ENCODE results near the gene GJC1.
"Not testable (repeated sequence)": the region's sequence is repeated elsewhere in the genome, so short reads cannot be mapped to it uniquely, and the experiment has no call there.

The GJC1 gene

GRCh38 chr17:44827863-44828262 lies 2.2 kb downstream of the GJC1 start:
- Histone ChIP-seq H3K9ac (ENCODE audit: low read length) (peak overlapping the region; percentile 82), H3K9me2 (replicated peaks; ENCODE audit: insufficient read depth, low read length) (no peaks in the 10 kb centered on the region), H3K4me2 (ENCODE audit: low read depth, low read length, poor library complexity, severe bottlenecking) (peak overlapping the region; percentile 80), H3K79me2 (ENCODE audit: insufficient read depth, low read length) (peaks cover 65% of the 10 kb centered on the region), H3K4me3 (ENCODE audit: insufficient read depth, low read length, poor library complexity, severe bottlenecking) (peak overlapping the region; percentile 83), H3F3A (ENCODE audit: insufficient read depth) (peaks cover 21% of the 10 kb centered on the region), H3K9me3 (ENCODE audit: insufficient read depth, low read length) (no peaks in the 10 kb centered on the region), H3K27ac (ENCODE audit: low read depth, low read length) (no peak overlapping the region), H4K20me1 (ENCODE audit: low read depth, low read length) (0 out of 2 replicates have a peak, but pooled peaks cover 2% of the 10 kb centered on the region), H3K27me3 (ENCODE audit: low read length) (no peaks in the 10 kb centered on the region), H3K36me3 (ENCODE audit: low read length) (no peaks in the 10 kb centered on the region), H2AFZ (ENCODE audit: low read depth, low read length, severe bottlenecking) (no peak overlapping the region)
- TF ChIP-seq EZH2phosphoT487 (conservative IDR thresholded peaks at IDR 0.05; ENCODE audit: low read length) (no peak), CTCF (IDR thresholded peaks at IDR 0.05; ENCODE audit: insufficient read depth, low read length, poor library complexity, severe bottlenecking) (no peak)

- no peaks in the 10 kb centered on the region for H3K9me3 ChIP-seq (ENCODE audit: insufficient read depth, low read length)
- no peak overlapping the region for H2AFZ ChIP-seq (ENCODE audit: low read depth, low read length, severe bottlenecking)
- no peak overlapping the region for H3K9ac ChIP-seq (ENCODE audit: low read length)
- no peaks in the 10 kb centered on the region for H3K9me2 ChIP-seq (replicated peaks; ENCODE audit: insufficient read depth, low read length)
- H3K36me3 ChIP-seq (ENCODE audit: low read length) = no peaks in the 10 kb centered on the region
- TF ChIP-seq CTCF (IDR thresholded peaks at IDR 0.05; ENCODE audit: insufficient read depth, low read length, poor library complexity, severe bottlenecking) (no peak), EZH2phosphoT487 (conservative IDR thresholded peaks at IDR 0.05; ENCODE audit: low read length) (no peak)
- peak overlapping the region; percentile 29 for H3K27ac ChIP-seq (ENCODE audit: low read depth, low read length)
- no peaks in the 10 kb centered on the region for H3K27me3 ChIP-seq (ENCODE audit: low read length)
- peak overlapping the region; percentile 33 for H3K4me2 ChIP-seq (ENCODE audit: low read depth, low read length, poor library complexity, severe bottlenecking)
- 0 out of 2 replicates have a peak, but pooled peaks cover 7% of the 10 kb centered on the region for H4K20me1 ChIP-seq (ENCODE audit: low read depth, low read length)
- no peak overlapping the region for H3K4me3 ChIP-seq (ENCODE audit: insufficient read depth, low read length, poor library complexity, severe bottlenecking)
- H3K79me2 ChIP-seq (ENCODE audit: insufficient read depth, low read length) = peaks cover 79% of the 10 kb centered on the region
- H3F3A ChIP-seq (ENCODE audit: insufficient read depth) = peaks cover 18% of the 10 kb centered on the region
Observed at GRCh38 chr17:44826123-44826790, 3.8 kb downstream of the GJC1 start.

DNA sequence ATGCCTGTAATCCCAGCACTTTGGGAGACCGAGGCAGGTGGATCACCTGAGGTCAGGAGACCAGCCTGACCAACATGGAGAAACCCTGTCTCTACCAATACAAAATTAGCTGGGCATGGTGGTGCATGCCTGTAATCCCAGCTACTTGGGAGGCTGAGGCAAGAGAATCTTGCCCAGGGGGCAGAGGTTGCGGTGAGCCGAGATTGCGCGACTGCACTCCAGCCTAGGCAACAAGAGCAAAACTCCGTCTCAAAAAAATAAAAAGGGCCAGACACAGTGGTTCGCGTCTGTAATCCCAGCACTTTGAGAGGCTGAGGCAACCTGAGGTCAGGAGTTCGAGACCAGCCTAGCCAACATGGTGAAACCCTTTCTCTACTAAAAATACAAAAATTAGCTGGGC lies 4.9 kb downstream of the GJC1 start:
- not testable (repeated sequence) for H3K36me3 ChIP-seq (ENCODE audit: low read length); H3K27me3 ChIP-seq (ENCODE audit: low read length); H3K4me3 ChIP-seq (ENCODE audit: insufficient read depth, low read length, poor library complexity, severe bottlenecking); H3K27ac ChIP-seq (ENCODE audit: low read depth, low read length); H2AFZ ChIP-seq (ENCODE audit: low read depth, low read length, severe bottlenecking); H3F3A ChIP-seq (ENCODE audit: insufficient read depth); H3K4me2 ChIP-seq (ENCODE audit: low read depth, low read length, poor library complexity, severe bottlenecking); H3K9me3 ChIP-seq (ENCODE audit: insufficient read depth, low read length); H3K9me2 ChIP-seq (replicated peaks; ENCODE audit: insufficient read depth, low read length); H3K9ac ChIP-seq (ENCODE audit: low read length)
- Histone ChIP-seq H3K79me2 (ENCODE audit: insufficient read depth, low read length) (peaks cover 89% of the 10 kb centered on the region), H4K20me1 (ENCODE audit: low read depth, low read length) (peaks cover 11% of the 10 kb centered on the region)

GRCh38 chr17:44820631-44821212 lies 9.4 kb downstream of the GJC1 start:
- Histone ChIP-seq H4K20me1 (ENCODE audit: low read depth, low read length) (peaks cover 16% of the 10 kb centered on the region), H3K79me2 (ENCODE audit: insufficient read depth, low read length) (peaks cover 93% of the 10 kb centered on the region), H3K9me2 (replicated peaks; ENCODE audit: insufficient read depth, low read length) (no peaks in the 10 kb centered on the region), H2AFZ (ENCODE audit: low read depth, low read length, severe bottlenecking) (no peak overlapping the region), H3K9ac (ENCODE audit: low read length) (no peak overlapping the region), H3K4me2 (ENCODE audit: low read depth, low read length, poor library complexity, severe bottlenecking) (no peak overlapping the region), H3K27me3 (ENCODE audit: low read length) (no peaks in the 10 kb centered on the region), H3F3A (ENCODE audit: insufficient read depth) (0 out of 2 replicates have a peak, but pooled peaks cover 4% of the 10 kb centered on the region), H3K9me3 (ENCODE audit: insufficient read depth, low read length) (no peaks in the 10 kb centered on the region), H3K4me3 (ENCODE audit: insufficient read depth, low read length, poor library complexity, severe bottlenecking) (no peak overlapping the region), H3K36me3 (ENCODE audit: low read length) (no peaks in the 10 kb centered on the region; the same call in 1 of the 2 replicates), H3K27ac (ENCODE audit: low read depth, low read length) (no peak overlapping the region)
- no peak for TF ChIP-seq CTCF (IDR thresholded peaks at IDR 0.05; ENCODE audit: insufficient read depth, low read length, poor library complexity, severe bottlenecking)
- no peak for TF ChIP-seq EZH2phosphoT487 (conservative IDR thresholded peaks at IDR 0.05; ENCODE audit: low read length)

DNA sequence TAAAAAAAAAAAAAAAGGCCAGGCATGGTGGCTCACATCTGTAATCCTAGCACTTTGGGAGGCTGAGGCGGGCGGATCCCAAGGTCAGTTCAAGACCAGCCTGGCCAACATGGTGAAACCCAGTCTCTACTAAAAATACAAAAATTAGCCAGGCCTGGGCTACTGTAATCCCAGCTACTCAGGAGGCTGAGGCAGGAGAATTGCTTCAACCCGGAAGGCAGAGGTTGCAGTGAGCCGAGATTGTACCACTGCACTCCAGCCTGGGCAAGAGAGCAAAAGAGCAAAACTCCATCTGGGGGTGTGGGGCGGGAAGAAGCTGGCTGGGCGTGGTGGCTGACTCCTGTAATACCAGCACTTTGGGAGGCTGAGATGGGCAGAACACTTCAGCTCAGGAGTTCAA lies 11.6 kb downstream of the GJC1 start:
- H3K79me2 ChIP-seq (ENCODE audit: insufficient read depth, low read length) = peaks cover 90% of the 10 kb centered on the region
- not testable (repeated sequence) for H3F3A ChIP-seq (ENCODE audit: insufficient read depth); H3K27ac ChIP-seq (ENCODE audit: low read depth, low read length); H3K36me3 ChIP-seq (ENCODE audit: low read length); H2AFZ ChIP-seq (ENCODE audit: low read depth, low read length, severe bottlenecking); H3K9me3 ChIP-seq (ENCODE audit: insufficient read depth, low read length); H3K9ac ChIP-seq (ENCODE audit: low read length); H3K9me2 ChIP-seq (replicated peaks; ENCODE audit: insufficient read depth, low read length); H3K27me3 ChIP-seq (ENCODE audit: low read length); H3K4me2 ChIP-seq (ENCODE audit: low read depth, low read length, poor library complexity, severe bottlenecking); H3K4me3 ChIP-seq (ENCODE audit: insufficient read depth, low read length, poor library complexity, severe bottlenecking)
- peaks cover 16% of the 10 kb centered on the region for H4K20me1 ChIP-seq (ENCODE audit: low read depth, low read length)
